ENCODE results near the gene MARCHF7. TPM values are rescaled to one million over a fixed set of nuclear protein-coding genes. Genes with fewer than 3 reads are reported as not detected.

The MARCHF7 gene
- total and polyA plus RNA-seq, 2 experiments from 2014 or later, result 71.2 to 166 TPM

DNA sequence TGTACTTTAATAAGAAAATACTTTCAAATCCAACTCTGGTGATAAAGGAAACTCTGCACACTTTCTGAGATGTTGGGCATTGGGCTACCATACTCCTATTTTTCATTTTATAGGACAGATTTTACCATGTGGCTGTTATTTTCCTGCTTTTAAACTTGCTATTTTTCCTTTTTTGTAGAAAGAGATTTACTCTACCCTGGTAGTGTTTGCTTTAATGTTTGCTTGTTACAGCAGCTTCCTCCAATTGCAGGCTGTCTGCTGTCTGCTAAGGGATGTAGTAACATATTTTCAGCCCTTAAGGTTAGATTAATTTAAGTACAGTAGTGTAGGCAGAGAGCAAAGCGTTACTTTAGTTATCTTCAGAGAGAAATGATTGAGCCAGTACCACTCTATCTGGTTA is 38.6 kb downstream of the MARCHF7 start:
- H3K9me3 ChIP-seq (ENCODE audit: low read depth), result no peaks in the 10 kb centered on the region
- no peaks in the 10 kb centered on the region for H3K9me2 ChIP-seq (replicated peaks; ENCODE audit: insufficient read depth)
- no peak overlapping the region for H2AFZ ChIP-seq
- H3K4me3 ChIP-seq, result no peak overlapping the region
- H3K79me2 ChIP-seq, result peaks cover 89% of the 10 kb centered on the region
- H4K20me1 ChIP-seq (ENCODE audit: insufficient read depth, poor library complexity, severe bottlenecking), result peaks cover 26% of the 10 kb centered on the region
- DNase-seq (ENCODE audit: low spot score), result no peak
- no peaks in the 10 kb centered on the region for H3K4me1 ChIP-seq (ENCODE audit: insufficient read depth)
- H3K4me2 ChIP-seq, result no peak overlapping the region
- WGBS (ENCODE audit: low lambda C conversion rate, missing lambda C conversion rate), result 83% methylated on average over 1 of the region's 1 CpG
- TF ChIP-seq, protein P1, sequence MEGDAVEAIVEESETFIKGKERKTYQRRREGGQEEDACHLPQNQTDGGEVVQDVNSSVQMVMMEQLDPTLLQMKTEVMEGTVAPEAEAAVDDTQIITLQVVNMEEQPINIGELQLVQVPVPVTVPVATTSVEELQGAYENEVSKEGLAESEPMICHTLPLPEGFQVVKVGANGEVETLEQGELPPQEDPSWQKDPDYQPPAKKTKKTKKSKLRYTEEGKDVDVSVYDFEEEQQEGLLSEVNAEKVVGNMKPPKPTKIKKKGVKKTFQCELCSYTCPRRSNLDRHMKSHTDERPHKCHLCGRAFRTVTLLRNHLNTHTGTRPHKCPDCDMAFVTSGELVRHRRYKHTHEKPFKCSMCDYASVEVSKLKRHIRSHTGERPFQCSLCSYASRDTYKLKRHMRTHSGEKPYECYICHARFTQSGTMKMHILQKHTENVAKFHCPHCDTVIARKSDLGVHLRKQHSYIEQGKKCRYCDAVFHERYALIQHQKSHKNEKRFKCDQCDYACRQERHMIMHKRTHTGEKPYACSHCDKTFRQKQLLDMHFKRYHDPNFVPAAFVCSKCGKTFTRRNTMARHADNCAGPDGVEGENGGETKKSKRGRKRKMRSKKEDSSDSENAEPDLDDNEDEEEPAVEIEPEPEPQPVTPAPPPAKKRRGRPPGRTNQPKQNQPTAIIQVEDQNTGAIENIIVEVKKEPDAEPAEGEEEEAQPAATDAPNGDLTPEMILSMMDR (IDR thresholded peaks at IDR 0.05; ENCODE audit: poor library complexity), result no peak
- TF ChIP-seq EZH2 (IDR thresholded peaks at IDR 0.05; ENCODE audit: borderline replicate concordance) (no peak), EZH2phosphoT487 (IDR thresholded peaks at IDR 0.05; ENCODE audit: low read depth, severe bottlenecking, unreplicated experiment) (no peak)
- no peaks in the 10 kb centered on the region for H3K27me3 ChIP-seq
- H3K27ac ChIP-seq, result no peak overlapping the region
- peaks cover 4% of the 10 kb centered on the region for H3K36me3 ChIP-seq (replicated peaks; ENCODE audit: insufficient read depth, low read depth)

DNA sequence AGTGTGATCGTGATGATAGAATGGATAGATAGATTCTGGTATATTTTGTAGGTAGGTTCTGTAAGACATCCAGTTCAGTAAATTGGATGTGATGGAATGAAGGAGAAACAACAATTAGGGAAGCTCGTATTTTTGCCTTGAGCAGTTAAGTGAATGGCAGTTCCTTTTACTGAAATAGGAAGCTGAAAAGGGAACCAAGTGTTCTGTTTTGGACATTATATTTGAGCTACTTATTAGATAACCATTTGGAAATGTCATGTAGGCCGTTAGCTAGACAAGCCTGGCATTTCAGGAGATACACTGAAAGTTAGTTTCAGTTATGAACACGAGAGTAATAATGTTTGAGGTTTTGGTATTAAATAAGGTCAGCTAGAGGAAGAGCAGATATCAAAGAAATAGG is 41.5 kb downstream of the MARCHF7 start:
- Histone ChIP-seq H3K4me2 (no peak overlapping the region), H4K20me1 (ENCODE audit: insufficient read depth, poor library complexity, severe bottlenecking) (peaks cover 30% of the 10 kb centered on the region), H3K9me2 (replicated peaks; ENCODE audit: insufficient read depth) (no peaks in the 10 kb centered on the region), H3K27me3 (no peaks in the 10 kb centered on the region), H3K4me3 (no peak overlapping the region), H3K36me3 (replicated peaks; ENCODE audit: insufficient read depth, low read depth) (peaks cover 4% of the 10 kb centered on the region), H3K79me2 (peaks cover 82% of the 10 kb centered on the region), H3K9me3 (ENCODE audit: low read depth) (no peaks in the 10 kb centered on the region), H3K27ac (no peak overlapping the region), H2AFZ (no peak overlapping the region), H3K4me1 (ENCODE audit: insufficient read depth) (no peaks in the 10 kb centered on the region)
- no peak for DNase-seq (ENCODE audit: low spot score)
- TF ChIP-seq EZH2phosphoT487 (IDR thresholded peaks at IDR 0.05; ENCODE audit: low read depth, severe bottlenecking, unreplicated experiment), result no peak
- WGBS (ENCODE audit: low lambda C conversion rate, missing lambda C conversion rate), result 98% methylated on average over 4 of the region's 4 CpGs

DNA sequence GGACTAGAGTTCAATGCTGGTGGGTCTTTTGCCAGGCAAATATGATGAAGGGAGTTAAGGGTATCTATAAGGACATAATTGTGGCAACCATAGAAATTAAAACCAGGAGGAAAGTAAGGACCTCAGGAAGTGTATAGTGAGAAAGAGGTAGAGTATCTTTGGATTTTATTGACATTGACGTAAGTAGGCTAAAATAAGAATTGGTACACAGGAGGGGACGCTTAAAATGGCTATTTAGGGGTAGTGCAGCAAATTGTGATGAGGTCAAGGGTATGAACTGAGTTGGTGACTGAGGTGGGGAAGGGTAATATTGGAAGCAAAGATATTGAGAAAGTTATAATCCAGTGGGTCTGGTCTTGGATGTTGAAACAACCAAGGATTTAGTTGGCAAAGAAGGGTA is 42.7 kb downstream of the MARCHF7 start:
- Histone ChIP-seq H3K27me3 (no peaks in the 10 kb centered on the region), H2AFZ (no peak overlapping the region), H3K27ac (no peak overlapping the region), H3K79me2 (peaks cover 70% of the 10 kb centered on the region), H4K20me1 (ENCODE audit: insufficient read depth, poor library complexity, severe bottlenecking) (peaks cover 26% of the 10 kb centered on the region), H3K4me3 (no peak overlapping the region), H3K4me2 (no peak overlapping the region), H3K9me2 (replicated peaks; ENCODE audit: insufficient read depth) (no peaks in the 10 kb centered on the region), H3K9me3 (ENCODE audit: low read depth) (no peaks in the 10 kb centered on the region), H3K36me3 (replicated peaks; ENCODE audit: insufficient read depth, low read depth) (peaks cover 4% of the 10 kb centered on the region), H3K4me1 (ENCODE audit: insufficient read depth) (no peaks in the 10 kb centered on the region)
- TF ChIP-seq, protein P1 (IDR thresholded peaks at IDR 0.05; ENCODE audit: poor library complexity), result no peak
- TF ChIP-seq EZH2 (IDR thresholded peaks at IDR 0.05; ENCODE audit: borderline replicate concordance) (no peak), EZH2phosphoT487 (IDR thresholded peaks at IDR 0.05; ENCODE audit: low read depth, severe bottlenecking, unreplicated experiment) (no peak)
- 99% methylated on average over 2 of the region's 2 CpGs for WGBS (ENCODE audit: low lambda C conversion rate, missing lambda C conversion rate)
- DNase-seq (ENCODE audit: low spot score), result no peak

DNA sequence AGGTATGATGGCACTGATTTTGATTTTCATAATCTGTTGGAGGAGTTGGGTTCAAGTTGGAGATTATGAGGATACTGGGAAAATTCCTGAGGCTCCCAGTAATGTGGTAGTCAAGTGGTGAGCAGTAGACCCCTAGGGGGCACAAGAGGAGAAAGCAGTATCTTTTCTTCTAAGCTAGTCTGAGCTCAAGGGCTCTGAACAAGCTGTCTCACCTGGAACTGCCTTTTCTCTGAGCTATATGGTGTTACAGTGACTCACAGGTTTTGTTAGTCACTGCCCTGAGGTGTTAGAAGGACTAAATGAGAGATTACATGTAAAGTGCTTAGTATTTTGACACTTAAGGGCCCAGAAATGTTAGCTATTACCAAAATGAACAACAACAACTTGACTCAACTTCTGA is 43.5 kb downstream of the MARCHF7 start:
- Histone ChIP-seq H3K79me2 (peaks cover 65% of the 10 kb centered on the region), H3K9me3 (ENCODE audit: low read depth) (no peaks in the 10 kb centered on the region), H3K9me2 (replicated peaks; ENCODE audit: insufficient read depth) (no peaks in the 10 kb centered on the region), H3K27me3 (no peaks in the 10 kb centered on the region), H2AFZ (no peak overlapping the region), H3K4me1 (ENCODE audit: insufficient read depth) (no peaks in the 10 kb centered on the region), H3K4me2 (no peak overlapping the region), H3K4me3 (no peak overlapping the region), H3K36me3 (replicated peaks; ENCODE audit: insufficient read depth, low read depth) (peaks cover 4% of the 10 kb centered on the region), H3K27ac (no peak overlapping the region), H4K20me1 (ENCODE audit: insufficient read depth, poor library complexity, severe bottlenecking) (peaks cover 21% of the 10 kb centered on the region)
- DNase-seq (ENCODE audit: low spot score), result peak; percentile 56
- TF ChIP-seq, protein P1 (IDR thresholded peaks at IDR 0.05; ENCODE audit: poor library complexity), result peak; percentile 33
- no peak for TF ChIP-seq EZH2 (IDR thresholded peaks at IDR 0.05; ENCODE audit: borderline replicate concordance)

All from hepatocyte (in vitro differentiated cells).